Suprapubic skin (tissue), 4 donors: ENCODE measurements around the gene DUS2. TPM values are rescaled to one million over a fixed set of nuclear protein-coding genes. Genes with fewer than 3 reads are reported as not detected.
"Not testable (repeated sequence)": the region's sequence is repeated elsewhere in the genome, so short reads cannot be mapped to it uniquely, and the experiment has no call there.

Experiments used
- DNase-seq, 2 donors: peaks; one replicate each; pipeline ENCODE4 v3.0.0-alpha.2; 2019; ENCODE audit warnings: low spot score in 2 of 2
- H3K27ac ChIP-seq: fragments of 200-600 bp; sonication (generic); one replicate; pipeline ENCODE4 v1.5.1; 2019
- H3K27me3 ChIP-seq: fragments of 200-600 bp; sonication (generic); one replicate; pipeline ENCODE4 v1.5.1; 2019
- H3K36me3 ChIP-seq: fragments of 200-600 bp; sonication (generic); one replicate; pipeline ENCODE4 v1.5.1; 2019
- H3K4me1 ChIP-seq: fragments of 200-600 bp; sonication (generic); one replicate; pipeline ENCODE4 v1.5.1; 2019
- H3K4me3 ChIP-seq: fragments of 200-600 bp; sonication (generic); one replicate; pipeline ENCODE4 v1.5.1; 2019; ENCODE audit warnings: mild to moderate bottlenecking
- H3K9me3 ChIP-seq: fragments of 200-600 bp; sonication (generic); one replicate; pipeline ENCODE4 v1.5.1; 2019
- EP300 ChIP-seq: sonication (generic); formaldehyde crosslinking; IDR thresholded peaks from one replicate; pipeline ENCODE4 v1.6.1; 2017; ENCODE audit warnings: antibody characterized with exemption
- POLR2A ChIP-seq, 2 donors: fragments of 450-650 bp; IDR thresholded peaks; one replicate each; pipeline ENCODE4 v1.6.1; 2017; ENCODE audit warnings: antibody characterized with exemption in 2 of 2, mild to moderate bottlenecking in 2 of 2, moderate library complexity in 2 of 2
- POLR2AphosphoS5 ChIP-seq, 3 donors: sonication (generic); formaldehyde crosslinking; IDR thresholded peaks; one replicate each; pipeline ENCODE4 v1.6.1; 2017; ENCODE audit warnings: antibody characterized with exemption in 3 of 3
- WGBS: methylation state at CpG from one replicate; pipeline ENCODE4 v1.1.5; 2018; 5-methylcytosine and 5-hydroxymethylcytosine counted together
- total RNA-seq, 4 donors: library from RNA; depleted of rRNA; stranded (reverse); fragments of >200 nt; gene quantifications; one replicate each; pipeline ENCODE4 v1.1.0, GENCODE V29; 2016
- TF ChIP-seq, protein P1 (sequence below), 2 donors: fragments of 200-600 bp in 1 of 2; fragments of 450-650 bp in 1 of 2; sonication (generic) in 1 of 2; IDR thresholded peaks; one replicate each; pipeline ENCODE4 v1.5.1; 2016 to 2019; ENCODE audit warnings: antibody characterized with exemption in 2 of 2, mild to moderate bottlenecking in 1 of 2, moderate library complexity in 1 of 2

DUS2 gene
- total RNA-seq, 4 donors from 2014 or later = 14.4 to 21.6 (median 15.5) TPM

DNA sequence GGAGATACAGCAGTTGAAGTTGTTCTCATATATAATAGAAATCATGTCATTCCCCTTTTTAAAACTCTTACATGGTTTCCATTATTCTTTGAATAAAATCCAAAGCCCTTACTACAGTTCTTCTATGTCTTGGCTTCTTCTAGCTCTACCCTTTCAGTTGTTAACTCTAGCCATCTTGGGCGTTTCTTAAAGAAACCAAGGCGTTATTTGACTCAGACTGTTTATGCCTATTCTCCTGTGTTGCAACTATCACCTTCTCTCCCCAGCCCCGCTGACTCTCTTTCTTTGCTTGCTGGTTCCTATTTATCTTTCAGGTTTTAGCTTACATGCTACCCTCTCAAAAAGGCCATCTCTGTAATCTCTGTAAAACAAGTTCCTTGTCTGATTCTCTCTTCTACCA is 94.8 kb downstream of the DUS2 start:
- DNase-seq = no peak
- Histone ChIP-seq H3K27me3 (no peaks in the 10 kb centered on the region), H3K4me1 (peaks cover 24% of the 10 kb centered on the region), H3K4me3 (no peak overlapping the region), H3K9me3 (no peaks in the 10 kb centered on the region), H3K27ac (no peak overlapping the region), H3K36me3 (peaks cover 3% of the 10 kb centered on the region)
- 74% methylated on average over 3 of the region's 3 CpGs for WGBS
- TF ChIP-seq POLR2A (IDR thresholded peaks at IDR 0.05) = no peak
- no peak for TF ChIP-seq POLR2AphosphoS5 (IDR thresholded peaks at IDR 0.05)
- no peak for TF ChIP-seq EP300
- TF ChIP-seq, protein P1, sequence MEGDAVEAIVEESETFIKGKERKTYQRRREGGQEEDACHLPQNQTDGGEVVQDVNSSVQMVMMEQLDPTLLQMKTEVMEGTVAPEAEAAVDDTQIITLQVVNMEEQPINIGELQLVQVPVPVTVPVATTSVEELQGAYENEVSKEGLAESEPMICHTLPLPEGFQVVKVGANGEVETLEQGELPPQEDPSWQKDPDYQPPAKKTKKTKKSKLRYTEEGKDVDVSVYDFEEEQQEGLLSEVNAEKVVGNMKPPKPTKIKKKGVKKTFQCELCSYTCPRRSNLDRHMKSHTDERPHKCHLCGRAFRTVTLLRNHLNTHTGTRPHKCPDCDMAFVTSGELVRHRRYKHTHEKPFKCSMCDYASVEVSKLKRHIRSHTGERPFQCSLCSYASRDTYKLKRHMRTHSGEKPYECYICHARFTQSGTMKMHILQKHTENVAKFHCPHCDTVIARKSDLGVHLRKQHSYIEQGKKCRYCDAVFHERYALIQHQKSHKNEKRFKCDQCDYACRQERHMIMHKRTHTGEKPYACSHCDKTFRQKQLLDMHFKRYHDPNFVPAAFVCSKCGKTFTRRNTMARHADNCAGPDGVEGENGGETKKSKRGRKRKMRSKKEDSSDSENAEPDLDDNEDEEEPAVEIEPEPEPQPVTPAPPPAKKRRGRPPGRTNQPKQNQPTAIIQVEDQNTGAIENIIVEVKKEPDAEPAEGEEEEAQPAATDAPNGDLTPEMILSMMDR (IDR thresholded peaks at IDR 0.05) = no peak

DNA sequence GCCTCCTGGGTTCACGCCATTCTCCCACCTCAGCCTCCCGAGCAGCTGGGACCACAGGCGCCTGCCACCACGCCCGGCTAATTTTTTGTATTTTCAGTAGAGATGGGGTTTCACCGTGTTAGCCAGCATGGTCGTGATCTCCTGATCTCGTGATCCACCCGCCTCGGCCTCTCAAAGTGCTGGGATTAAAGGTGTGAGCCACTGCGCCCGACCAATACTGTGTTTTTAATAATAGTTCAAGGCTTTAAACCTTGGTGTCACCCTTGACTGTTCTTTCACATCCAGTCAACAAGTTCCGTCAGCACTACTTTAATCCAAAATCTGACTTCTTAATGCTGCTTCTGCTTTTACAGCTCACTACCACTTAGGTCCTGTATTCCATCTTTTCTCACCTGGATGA is 95.9 kb downstream of the DUS2 start:
- DNase-seq, H3K27me3 ChIP-seq, H3K27ac ChIP-seq, H3K9me3 ChIP-seq, H3K36me3 ChIP-seq, H3K4me3 ChIP-seq: not testable (repeated sequence)
- H3K4me1 ChIP-seq = peaks cover 24% of the 10 kb centered on the region
- 98% methylated on average over 13 of the region's 13 CpGs for WGBS

DNA sequence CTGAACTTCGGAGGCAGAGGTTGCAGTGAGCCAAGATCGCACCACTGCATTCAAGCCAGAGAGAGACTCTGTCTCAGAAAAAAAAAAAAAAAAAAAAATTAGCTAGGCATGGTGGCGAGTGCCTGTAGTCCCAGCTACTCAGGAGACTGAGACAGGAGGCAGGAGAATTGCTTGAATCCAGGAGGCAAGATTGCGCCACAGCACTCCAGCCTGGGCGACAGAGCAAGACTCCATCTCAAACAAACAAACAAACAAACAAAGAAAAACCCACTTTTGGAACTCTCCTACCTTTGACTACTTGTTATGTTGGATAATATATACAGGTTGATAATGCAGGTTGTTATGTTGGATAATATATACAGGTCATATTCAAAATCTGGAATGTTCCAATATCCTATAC is 97.4 kb downstream of the DUS2 start:
- H3K4me1 ChIP-seq = peaks cover 19% of the 10 kb centered on the region
- not testable (repeated sequence) for H3K27ac ChIP-seq, H3K36me3 ChIP-seq, H3K27me3 ChIP-seq, H3K4me3 ChIP-seq, H3K9me3 ChIP-seq, DNase-seq
- WGBS = 73% methylated on average over 5 of the region's 5 CpGs

DNA sequence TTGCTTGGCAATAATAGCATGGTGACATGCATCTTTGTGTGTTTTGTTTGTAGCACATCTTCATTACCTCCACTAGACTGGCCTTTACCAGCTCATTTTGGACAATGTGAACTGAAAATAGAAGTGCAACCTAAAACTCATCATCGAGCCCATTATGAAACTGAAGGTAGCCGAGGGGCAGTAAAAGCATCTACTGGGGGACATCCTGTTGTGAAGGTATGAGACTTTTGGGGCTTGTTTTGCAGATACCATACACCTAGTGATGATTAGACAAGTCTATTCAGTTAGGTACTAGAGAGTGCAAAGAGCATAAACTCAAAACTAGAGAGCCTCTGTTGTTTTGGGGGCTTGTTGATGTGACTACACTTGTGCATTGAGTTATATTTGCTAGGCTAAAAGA is 103.3 kb downstream of the DUS2 start:
- TF ChIP-seq, protein P1 (IDR thresholded peaks at IDR 0.05) = no peak
- no peak for TF ChIP-seq POLR2AphosphoS5 (IDR thresholded peaks at IDR 0.05)
- TF ChIP-seq EP300 = no peak
- TF ChIP-seq POLR2A (IDR thresholded peaks at IDR 0.05) = no peak
- Histone ChIP-seq H3K36me3 (peaks cover 10% of the 10 kb centered on the region), H3K27me3 (no peaks in the 10 kb centered on the region), H3K4me3 (no peak overlapping the region), H3K9me3 (no peaks in the 10 kb centered on the region), H3K4me1 (peaks cover 10% of the 10 kb centered on the region), H3K27ac (no peak overlapping the region)
- WGBS = 88% methylated on average over 2 of the region's 2 CpGs
- DNase-seq = no peak

DNA sequence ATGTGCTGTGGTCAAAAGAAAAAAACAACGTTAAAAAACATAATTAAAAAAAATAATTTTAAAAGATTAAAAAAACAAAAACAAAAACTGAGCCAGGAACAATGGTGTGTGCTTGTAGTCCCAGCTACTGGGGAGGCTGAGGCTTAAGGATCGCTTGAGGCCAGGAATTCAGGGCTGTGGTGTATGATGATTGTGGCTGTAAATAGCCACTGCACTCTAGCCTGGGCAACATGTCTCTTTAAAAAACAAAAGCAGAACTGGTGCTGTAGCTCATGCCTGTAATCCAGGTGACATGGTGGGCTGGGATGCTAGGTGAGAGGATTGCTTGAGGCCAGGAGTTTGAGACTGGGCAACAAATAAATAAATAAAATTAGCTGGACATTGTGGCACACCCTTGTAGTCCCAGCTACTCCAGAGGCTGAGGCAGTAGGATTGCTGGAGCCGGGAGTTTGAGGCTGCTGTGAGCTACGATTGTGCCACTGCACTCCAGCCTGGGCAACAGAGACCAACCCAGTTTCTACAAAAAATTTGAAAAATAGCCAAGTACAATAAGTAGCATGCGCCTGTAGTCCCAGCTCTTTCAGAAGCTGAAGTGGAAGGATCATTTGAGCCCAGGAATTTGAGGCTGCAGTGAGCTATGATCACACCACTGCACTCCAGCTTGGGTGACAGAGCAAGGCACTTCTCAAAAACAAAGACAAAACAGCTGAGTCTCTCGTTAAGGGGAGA is 105.7 kb downstream of the DUS2 start:
- no peak for DNase-seq
- WGBS = 45% methylated on average over 6 of the region's 6 CpGs
- Histone ChIP-seq H3K27ac (no peak overlapping the region), H3K9me3 (no peaks in the 10 kb centered on the region), H3K4me3 (no peak overlapping the region), H3K4me1 (peaks cover 10% of the 10 kb centered on the region), H3K36me3 (peaks cover 6% of the 10 kb centered on the region), H3K27me3 (no peaks in the 10 kb centered on the region)
- TF ChIP-seq EP300 = no peak
- TF ChIP-seq, protein P1 (IDR thresholded peaks at IDR 0.05) = no peak
- no peak for TF ChIP-seq POLR2A (IDR thresholded peaks at IDR 0.05)
- TF ChIP-seq POLR2AphosphoS5 (IDR thresholded peaks at IDR 0.05) = no peak

Other genes with a start within 250 kb of the DUS2 start
- 10 to 100 TPM; 18.4 to 35.2 (median 27.6) TPM for gene RANBP10, start 216.7 kb upstream of the DUS2 start, total RNA-seq
- gene TSNAXIP1, start 216.4 kb upstream of the DUS2 start, total RNA-seq = 1 to 10 TPM in 2 of 4 donors, under 1 TPM in 2; 0.34 to 1.4 (median 0.87) TPM
- 10 to 100 TPM; 45.7 to 92.0 (median 76.4) TPM for gene THAP11, start 181.0 kb upstream of the DUS2 start, total RNA-seq
- 100 to 1,000 TPM; 101 to 161 (median 113) TPM for gene NUTF2, start 176.4 kb upstream of the DUS2 start, total RNA-seq
- gene CENPT, start 175.6 kb upstream of the DUS2 start, total RNA-seq = 100 to 1,000 TPM; 140 to 311 (median 201) TPM
- gene EDC4, start 150.2 kb upstream of the DUS2 start, total RNA-seq = 100 to 1,000 TPM in 1 of 4 donors, 10 to 100 TPM in 3; 59.5 to 110 (median 68.0) TPM
- 1 to 10 TPM in 3 of 4 donors, not detected in 1; 4.3 to 5.6 (median 4.7) TPM for gene NRN1L, start 138.4 kb upstream of the DUS2 start, total RNA-seq
- 10 to 100 TPM; 16.4 to 26.9 (median 24.5) TPM for gene PSKH1, start 130.0 kb upstream of the DUS2 start, total RNA-seq
- gene CTRL, start 91.4 kb upstream of the DUS2 start, total RNA-seq = 1 to 10 TPM in 3 of 4 donors, under 1 TPM in 1; 0.55 to 2.7 (median 1.8) TPM
- gene PSMB10, start 86.4 kb upstream of the DUS2 start, total RNA-seq = 10 to 100 TPM; 13.5 to 31.2 (median 16.3) TPM
- gene LCAT, start 79.2 kb upstream of the DUS2 start, total RNA-seq = 10 to 100 TPM; 10.6 to 61.4 (median 22.6) TPM
- 100 to 1,000 TPM in 1 of 4 donors, 10 to 100 TPM in 3; 31.2 to 165 (median 72.2) TPM for gene SLC12A4, start 54.6 kb upstream of the DUS2 start, total RNA-seq
- not detected for gene DPEP3, start 42.8 kb upstream of the DUS2 start, total RNA-seq
- gene DPEP2, start 23.8 kb upstream of the DUS2 start, total RNA-seq = under 1 TPM in 1 of 4 donors, not detected in 3; 0.56 TPM
- gene DPEP2NB, start 7.4 kb upstream of the DUS2 start, total RNA-seq = not detected
- 10 to 100 TPM in 2 of 4 donors, 1 to 10 TPM in 2; 9.0 to 22.5 (median 13.0) TPM for gene DDX28, start 52 bp upstream of the DUS2 start, total RNA-seq
- 10 to 100 TPM; 32.7 to 58.1 (median 36.9) TPM for gene NFATC3, start 62.1 kb downstream of the DUS2 start, total RNA-seq
- gene ESRP2, start 212.8 kb downstream of the DUS2 start, total RNA-seq = 100 to 1,000 TPM in 2 of 4 donors, 10 to 100 TPM in 2; 77.0 to 133 (median 99.7) TPM
- gene PLA2G15, start 222.1 kb downstream of the DUS2 start, total RNA-seq = 10 to 100 TPM; 11.2 to 26.6 (median 23.6) TPM
- 100 to 1,000 TPM in 1 of 4 donors, 10 to 100 TPM in 3; 31.5 to 167 (median 49.0) TPM for gene SLC7A6, start 241.2 kb downstream of the DUS2 start, total RNA-seq